Ovary (tissue), 9 donors: ENCODE results near the gene MEGF6. TPM values are rescaled to one million over a fixed set of nuclear protein-coding genes. Genes with fewer than 3 reads are reported as not detected.

Experiments used
- DNase-seq, 5 donors: peaks; one replicate each; pipeline ENCODE4 v3.0.0-alpha.2; 2019 to 2020
- H3K27ac ChIP-seq, 2 donors: fragments of 200-600 bp; one replicate each; pipeline versions ENCODE4 v1.5.1 to v1.8.0; 2019 to 2022
- H3K27me3 ChIP-seq: fragments of 200-600 bp; one replicate; pipeline ENCODE4 v1.8.0; 2022
- H3K36me3 ChIP-seq: fragments of 200-600 bp; sonication (generic); one replicate; pipeline ENCODE4 v1.5.1; 2019
- H3K4me1 ChIP-seq: one replicate; pipeline ENCODE4 v1.8.1; 2013; ENCODE audit warnings: mild to moderate bottlenecking, moderate library complexity; ENCODE audit not compliant: insufficient read depth
- H3K4me3 ChIP-seq: fragments of 200-600 bp; sonication (generic); one replicate; pipeline ENCODE4 v1.5.1; 2017
- H3K9me3 ChIP-seq, 2 donors: fragments of 200-600 bp in 1 of 2; sonication (generic) in 1 of 2; one replicate each; pipeline versions ENCODE4 v1.5.1 to v1.8.1; 2013 to 2019; ENCODE audit warnings: mild to moderate bottlenecking in 1 of 2, moderate library complexity in 1 of 2
- EP300 ChIP-seq: sonication (generic); formaldehyde crosslinking; IDR thresholded peaks from one replicate; pipeline ENCODE4 v1.6.1; 2017; ENCODE audit warnings: antibody characterized with exemption
- POLR2A ChIP-seq: fragments of 450-650 bp; IDR thresholded peaks from one replicate; pipeline ENCODE4 v1.6.1; 2017; ENCODE audit warnings: antibody characterized with exemption, mild to moderate bottlenecking, moderate library complexity
- WGBS, 3 donors: extraction: QIAGEN DNeasy Blood & Tissue Kit in 1 of 3; methylation state at CpG; one replicate each; pipeline versions ENCODE4 v1.1.5 to v1.1.7; 2013 to 2017; 5-methylcytosine and 5-hydroxymethylcytosine counted together
- intact Hi-C, 4 donors: fragments of 100-400 bp; cut with DNase I; formaldehyde crosslinking; loops; one replicate each; pipeline versions ENCODE4 v1.11.0 to v1.15.1; 2022 to 2023
- polyA plus RNA-seq, 2 donors: library from polyadenylated mRNA; stranded (reverse); fragments of 200-250 nt in 1 of 2; fragments of 350-450 nt in 1 of 2; fragmentation: Illumina TruSeq in 1 of 2; extraction: RNeasy Lipid Tissue Mini Kit (QIAGEN cat#74804) in 1 of 2; gene quantifications; one replicate each; pipeline ENCODE4 v1.2.3, GENCODE V29; 2013 to 2014
- total RNA-seq, 7 donors: library from RNA; depleted of rRNA in 2 of 7; stranded (reverse); fragments of >200 nt in 2 of 7; fragmentation: NEBNext Ultra II Directional in 3 of 7; extraction: Animal tissue kit (Norgen Biotek cat#: 25700) in 3 of 7; gene quantifications; one replicate each; pipeline versions ENCODE4 v1.1.0 to v1.2.4, GENCODE V29; 2016 to 2023
- TF ChIP-seq, protein P1 (sequence below), 3 donors: fragments of 450-650 bp in 2 of 3; fragments of 200-600 bp in 1 of 3; IDR thresholded peaks; one replicate each; pipeline versions ENCODE4 v1.5.1 to v1.8.0; 2016 to 2022; ENCODE audit warnings: antibody characterized with exemption in 3 of 3, mild to moderate bottlenecking in 1 of 3
- donor health status: DM: no; HTN: no; CAD: no; lungs with moderate emphysema.
- donor health status: DM: no; HTN: no; CAD: no.
- donor health status: Bipolar disorder and iron deficiency.
- donor health status: DM: yes; HTN: yes; CAD: no.
- donor health status: DM: no; HTN: no; CAD: no.
- donor health status: DM: yes; HTN: yes; CAD: no.

The MEGF6 gene
- total and polyA plus RNA-seq, 9 donors: 0.10 to 117 (median 12.5) TPM

DNA sequence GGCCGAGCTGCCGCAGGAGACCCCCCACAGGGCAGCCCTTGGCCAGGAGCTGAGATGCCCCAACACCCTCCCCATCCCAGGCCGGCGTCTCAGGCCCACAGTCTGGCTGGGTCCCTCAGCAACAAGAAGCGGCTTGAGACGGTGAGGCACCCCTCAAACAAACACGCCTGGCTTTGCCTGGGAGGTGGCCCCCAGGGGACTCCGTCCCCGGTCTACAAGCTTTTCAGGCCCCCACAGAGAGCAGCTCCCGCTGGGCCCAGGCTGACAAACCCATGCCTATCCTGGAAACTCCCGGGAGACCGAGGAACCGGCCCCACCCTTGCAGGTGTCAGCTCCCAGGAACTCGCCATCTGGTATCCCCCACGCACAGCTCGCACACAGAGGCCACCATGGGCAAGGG, 89.9 kb downstream of the MEGF6 start:
- H3K27ac ChIP-seq: no peak overlapping the region
- H3K36me3 ChIP-seq: no peaks in the 10 kb centered on the region
- no peak for DNase-seq
- WGBS, 3 donors: 88 to 94% (median 89%) methylated on average over 16 of the region's 16 CpGs
- no peaks in the 10 kb centered on the region for H3K27me3 ChIP-seq
- no peak overlapping the region for H3K4me3 ChIP-seq
- intact Hi-C loops: no loop called here
- no peaks in the 10 kb centered on the region for H3K9me3 ChIP-seq
- TF ChIP-seq POLR2A: no peak
- TF ChIP-seq, protein P1, sequence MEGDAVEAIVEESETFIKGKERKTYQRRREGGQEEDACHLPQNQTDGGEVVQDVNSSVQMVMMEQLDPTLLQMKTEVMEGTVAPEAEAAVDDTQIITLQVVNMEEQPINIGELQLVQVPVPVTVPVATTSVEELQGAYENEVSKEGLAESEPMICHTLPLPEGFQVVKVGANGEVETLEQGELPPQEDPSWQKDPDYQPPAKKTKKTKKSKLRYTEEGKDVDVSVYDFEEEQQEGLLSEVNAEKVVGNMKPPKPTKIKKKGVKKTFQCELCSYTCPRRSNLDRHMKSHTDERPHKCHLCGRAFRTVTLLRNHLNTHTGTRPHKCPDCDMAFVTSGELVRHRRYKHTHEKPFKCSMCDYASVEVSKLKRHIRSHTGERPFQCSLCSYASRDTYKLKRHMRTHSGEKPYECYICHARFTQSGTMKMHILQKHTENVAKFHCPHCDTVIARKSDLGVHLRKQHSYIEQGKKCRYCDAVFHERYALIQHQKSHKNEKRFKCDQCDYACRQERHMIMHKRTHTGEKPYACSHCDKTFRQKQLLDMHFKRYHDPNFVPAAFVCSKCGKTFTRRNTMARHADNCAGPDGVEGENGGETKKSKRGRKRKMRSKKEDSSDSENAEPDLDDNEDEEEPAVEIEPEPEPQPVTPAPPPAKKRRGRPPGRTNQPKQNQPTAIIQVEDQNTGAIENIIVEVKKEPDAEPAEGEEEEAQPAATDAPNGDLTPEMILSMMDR (IDR thresholded peaks at IDR 0.05): no peak
- TF ChIP-seq EP300: no peak
- H3K4me1 ChIP-seq: no peaks in the 10 kb centered on the region

DNA sequence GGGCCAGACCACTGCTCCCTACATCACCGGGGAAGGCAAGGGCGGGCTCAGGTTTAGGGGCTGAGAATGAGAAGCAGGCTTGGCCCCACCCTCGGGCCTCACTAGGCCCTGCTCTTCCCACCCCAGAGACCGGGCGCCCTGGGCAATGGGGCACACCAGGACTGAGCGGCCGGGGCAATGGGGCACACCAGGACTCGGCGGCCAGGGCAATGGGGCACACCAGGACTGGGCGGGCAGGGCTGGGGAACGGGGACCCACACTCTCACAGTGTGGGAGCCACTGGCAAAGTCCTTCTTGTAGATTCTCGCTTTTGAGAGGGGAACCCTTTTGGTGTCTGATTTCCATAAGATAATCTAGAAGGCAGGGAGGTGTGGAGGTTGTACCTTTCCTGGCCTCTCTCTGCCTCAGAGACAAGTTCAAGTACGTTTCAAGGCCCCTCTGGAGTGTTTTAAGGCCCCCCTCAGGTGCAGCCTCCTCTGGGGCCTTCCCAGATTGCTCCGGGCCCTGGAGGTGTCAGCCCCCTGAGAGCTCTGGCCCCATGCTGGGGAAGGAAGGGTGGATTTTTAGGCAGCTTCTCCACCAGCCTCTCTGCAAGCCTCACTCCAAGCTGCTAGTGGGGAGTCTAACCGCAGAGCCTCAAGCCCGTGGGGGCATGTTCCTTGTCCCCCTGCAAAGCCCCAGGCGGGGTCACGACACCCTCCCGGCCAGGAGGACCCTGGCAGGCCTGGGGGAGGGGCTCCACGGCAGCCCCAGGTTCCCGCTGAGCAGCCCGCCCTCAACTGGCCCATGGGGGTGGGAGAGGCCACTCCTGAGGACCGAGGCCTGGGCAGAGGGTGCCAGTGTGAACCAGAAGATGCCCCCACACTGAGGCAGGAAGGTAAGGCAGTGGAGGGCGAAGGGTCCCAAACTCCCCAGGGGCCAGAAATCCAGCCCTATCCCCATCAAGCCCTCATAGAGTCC, 90.6 kb downstream of the MEGF6 start:
- intact Hi-C loops: no loop called here
- H3K9me3 ChIP-seq: no peaks in the 10 kb centered on the region
- no peaks in the 10 kb centered on the region for H3K36me3 ChIP-seq
- no peak for TF ChIP-seq EP300
- no peak for TF ChIP-seq POLR2A
- TF ChIP-seq, protein P1 (IDR thresholded peaks at IDR 0.05): no peak
- no peak overlapping the region for H3K27ac ChIP-seq
- WGBS, 3 donors: 88 to 90% (median 89%) methylated on average over 23 to 24 of the region's 24 CpGs
- DNase-seq: no peak
- no peaks in the 10 kb centered on the region for H3K4me1 ChIP-seq
- no peak overlapping the region for H3K4me3 ChIP-seq
- H3K27me3 ChIP-seq: no peaks in the 10 kb centered on the region

DNA sequence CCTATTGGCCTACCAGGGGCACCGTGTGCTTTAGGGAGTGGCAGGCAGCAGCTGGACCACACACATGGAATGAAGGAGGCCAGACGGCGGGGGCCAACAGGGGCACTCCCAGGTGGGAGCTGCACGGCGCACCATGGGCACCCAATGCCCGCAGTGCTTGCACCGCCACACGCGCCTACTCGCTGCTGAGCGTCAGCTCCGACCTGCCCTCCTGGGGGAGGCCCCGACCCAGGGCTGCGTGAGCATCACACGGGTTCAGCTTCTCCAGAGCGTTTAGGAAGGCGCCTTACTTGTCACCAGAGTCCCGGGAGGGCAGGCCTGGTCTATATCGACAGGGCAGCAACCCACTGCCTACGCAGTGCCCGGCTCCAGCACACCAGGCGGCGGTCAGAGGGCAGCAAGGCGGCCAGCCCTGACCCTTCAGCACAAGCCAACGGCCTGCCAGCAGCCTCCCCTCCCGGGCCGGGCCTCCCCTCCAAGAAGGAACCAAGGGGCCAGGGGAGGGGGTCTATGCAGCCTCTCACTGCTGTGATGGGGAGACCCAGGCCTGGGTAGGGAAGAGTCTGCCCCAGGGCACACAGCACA, 91.9 kb downstream of the MEGF6 start:
- TF ChIP-seq, protein P1 (IDR thresholded peaks at IDR 0.05): no peak
- TF ChIP-seq POLR2A: no peak
- no peak for TF ChIP-seq EP300
- Histone ChIP-seq H3K4me3 (no peak overlapping the region), H3K27me3 (no peaks in the 10 kb centered on the region), H3K4me1 (no peaks in the 10 kb centered on the region), H3K9me3 (no peaks in the 10 kb centered on the region), H3K27ac (no peak overlapping the region), H3K36me3 (no peaks in the 10 kb centered on the region)
- intact Hi-C loops: no loop called here
- no peak for DNase-seq
- 91 to 93% (median 92%) methylated on average over 27 of the region's 27 CpGs for WGBS, 3 donors

DNA sequence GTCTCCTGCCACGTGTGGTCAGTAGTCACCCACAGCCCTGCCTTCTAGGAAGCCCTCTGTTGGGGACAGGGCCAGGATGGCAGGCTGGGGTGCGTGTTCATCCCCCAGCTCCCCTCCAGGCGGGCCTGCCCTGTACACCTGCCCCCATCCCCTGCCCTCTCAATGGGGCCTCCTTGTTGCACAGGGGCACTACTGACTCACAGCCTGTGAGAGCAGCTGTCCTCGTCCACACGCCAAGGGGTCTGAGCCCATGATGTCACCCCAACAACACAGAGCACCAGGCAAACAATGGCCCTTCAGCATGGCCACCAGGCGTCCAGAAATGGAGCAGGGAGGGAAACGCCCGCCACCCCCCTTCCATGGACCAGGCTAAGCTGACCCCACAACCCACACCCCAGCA, 92.6 kb downstream of the MEGF6 start:
- Histone ChIP-seq H3K36me3 (no peaks in the 10 kb centered on the region), H3K27me3 (no peaks in the 10 kb centered on the region), H3K27ac (no peak overlapping the region), H3K9me3 (no peaks in the 10 kb centered on the region), H3K4me1 (no peaks in the 10 kb centered on the region), H3K4me3 (no peak overlapping the region)
- no peak for DNase-seq
- 94 to 95% (median 94%) methylated on average over 6 to 8 of the region's 8 CpGs for WGBS, 3 donors
- TF ChIP-seq, protein P1 (IDR thresholded peaks at IDR 0.05): no peak
- TF ChIP-seq POLR2A (no peak), EP300 (no peak)
- intact Hi-C loops: no loop called here
